IgD-negative memory B cell (primary cell): ENCODE measurements around the gene CAMTA2. TPM values are rescaled to one million over a fixed set of nuclear protein-coding genes. Genes with fewer than 3 reads are reported as not detected.
"Not testable (repeated sequence)": the region's sequence is repeated elsewhere in the genome, so short reads cannot be mapped to it uniquely, and the experiment has no call there.

Experiments
- H3K27ac Mint-ChIP-seq, 3 donors: one replicate each; pipeline ENCODE4 v1.8.0; 2020 to 2022; ENCODE audit warnings: mild to moderate bottlenecking in 3 of 3, mixed read lengths in 3 of 3, moderate library complexity in 1 of 3
- H3K27me3 Mint-ChIP-seq: one replicate; pipeline ENCODE4 v1.8.0; 2021; ENCODE audit warnings: mixed read lengths
- H3K36me3 Mint-ChIP-seq: one replicate; pipeline ENCODE4 v1.8.0; 2020; ENCODE audit warnings: mild to moderate bottlenecking, mixed read lengths
- H3K4me1 Mint-ChIP-seq, 3 donors: one replicate each; pipeline ENCODE4 v1.8.0; 2020 to 2022; ENCODE audit warnings: mixed read lengths in 3 of 3, mild to moderate bottlenecking in 1 of 3
- H3K4me3 Mint-ChIP-seq, 4 donors: one replicate each; pipeline ENCODE4 v1.8.0; 2020 to 2022; ENCODE audit warnings: mild to moderate bottlenecking in 4 of 4, mixed read lengths in 4 of 4, moderate library complexity in 3 of 4
- H3K9me3 Mint-ChIP-seq, 3 donors: one replicate each; pipeline ENCODE4 v1.8.0; 2020 to 2021; ENCODE audit warnings: mixed read lengths in 3 of 3, mild to moderate bottlenecking in 1 of 3
- polyA plus RNA-seq: library from polyadenylated mRNA; unstranded; fragments of 300-500 nt; fragmentation: Illumina TruSeq; gene quantifications from one replicate; pipeline ENCODE4 v1.2.3, GENCODE V29; 2021

CAMTA2 gene
- polyA plus RNA-seq, 1 donor from 2014 or later, result 19.1 TPM

- not testable (repeated sequence) for H3K4me3 Mint-ChIP-seq, H3K36me3 Mint-ChIP-seq, H3K27ac Mint-ChIP-seq, H3K9me3 Mint-ChIP-seq, H3K4me1 Mint-ChIP-seq, H3K27me3 Mint-ChIP-seq
Measured at GRCh38 chr17:4926577-4927335, 60.7 kb downstream of the CAMTA2 start.

- Mint-ChIP-seq H3K27ac (no peak overlapping the region), H3K9me3 (no peaks in the 10 kb centered on the region), H3K36me3 (peaks cover 2% of the 10 kb centered on the region), H3K4me1 (no peaks in the 10 kb centered on the region), H3K4me3 (no peak overlapping the region), H3K27me3 (no peaks in the 10 kb centered on the region)
Measured at GRCh38 chr17:4921320-4921719, 66.2 kb downstream of the CAMTA2 start.

DNA sequence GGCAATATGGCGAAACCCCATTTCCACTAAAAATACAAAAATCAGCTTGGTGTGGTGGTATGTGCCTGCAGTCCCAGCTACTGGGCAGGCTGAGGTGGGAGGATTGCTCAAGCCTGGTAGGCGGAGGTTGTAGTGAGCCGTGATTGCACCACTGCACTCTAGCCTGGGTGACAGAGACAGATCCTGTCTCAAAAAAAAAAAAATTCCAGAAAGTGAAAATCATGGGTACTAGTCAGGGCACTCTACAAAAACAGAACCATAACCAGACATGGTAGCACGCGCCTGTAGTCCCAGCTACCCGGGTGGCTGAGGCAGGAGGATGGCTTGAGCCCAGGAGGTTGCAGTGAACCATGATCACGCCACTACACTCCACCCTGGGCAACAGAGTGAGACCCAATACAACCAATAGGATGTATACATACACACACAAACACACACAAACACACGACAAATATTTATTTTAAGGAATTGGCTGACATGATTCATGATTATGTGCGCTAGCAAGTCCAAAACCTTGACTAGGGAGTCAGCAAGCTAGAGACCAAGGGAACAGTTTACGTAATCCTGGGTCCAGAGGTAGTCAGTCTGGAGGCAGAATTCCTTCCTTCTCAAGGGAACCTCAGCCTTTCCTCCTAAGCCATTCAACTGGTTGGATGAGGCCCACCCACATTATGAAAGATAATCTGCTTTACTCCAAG lies 67.0 kb downstream of the CAMTA2 start:
- Mint-ChIP-seq H3K4me3 (no peak overlapping the region), H3K27me3 (no peaks in the 10 kb centered on the region), H3K4me1 (no peaks in the 10 kb centered on the region), H3K9me3 (no peaks in the 10 kb centered on the region), H3K36me3 (peaks cover 2% of the 10 kb centered on the region), H3K27ac (peak overlapping the region in 1 of 3 donors; percentile 19)

- Mint-ChIP-seq H3K27ac (no peak overlapping the region), H3K4me3 (no peak overlapping the region), H3K4me1 (no peaks in the 10 kb centered on the region), H3K36me3 (peaks cover 2% of the 10 kb centered on the region), H3K27me3 (no peaks in the 10 kb centered on the region), H3K9me3 (no peaks in the 10 kb centered on the region)
Measured at GRCh38 chr17:4919511-4920047, 67.9 kb downstream of the CAMTA2 start.

Other genes with a start within 250 kb of the CAMTA2 start
- gene ZMYND15, start 247.8 kb downstream of the CAMTA2 start, polyA plus RNA-seq, result not detected
- 17.7 TPM for gene CXCL16, start 247.7 kb downstream of the CAMTA2 start, polyA plus RNA-seq
- gene TM4SF5, start 215.8 kb downstream of the CAMTA2 start, polyA plus RNA-seq, result not detected
- gene VMO1, start 201.3 kb downstream of the CAMTA2 start, polyA plus RNA-seq, result not detected
- not detected for gene GLTPD2, start 198.7 kb downstream of the CAMTA2 start, polyA plus RNA-seq
- gene PSMB6, start 191.5 kb downstream of the CAMTA2 start, polyA plus RNA-seq, result 261 TPM
- 4.9 TPM for gene PLD2, start 180.5 kb downstream of the CAMTA2 start, polyA plus RNA-seq
- 21.4 TPM for gene MINK1, start 154.3 kb downstream of the CAMTA2 start, polyA plus RNA-seq
- gene C17orf107, start 88.1 kb downstream of the CAMTA2 start, polyA plus RNA-seq, result 1.0 TPM
- 0.89 TPM for gene CHRNE, start 84.6 kb downstream of the CAMTA2 start, polyA plus RNA-seq
- 0.26 TPM for gene GP1BA, start 55.4 kb downstream of the CAMTA2 start, polyA plus RNA-seq
- gene SLC25A11, start 47.6 kb downstream of the CAMTA2 start, polyA plus RNA-seq, result 70.9 TPM
- 27.3 TPM for gene RNF167, start 47.4 kb downstream of the CAMTA2 start, polyA plus RNA-seq
- gene PFN1, start 39.1 kb downstream of the CAMTA2 start, polyA plus RNA-seq, result 1,903 TPM
- 3.1 TPM for gene ENO3, start 36.6 kb downstream of the CAMTA2 start, polyA plus RNA-seq
- 97.1 TPM for gene SPAG7, start 19.9 kb downstream of the CAMTA2 start, polyA plus RNA-seq
- 0.36 TPM for gene INCA1, start 9.8 kb upstream of the CAMTA2 start, polyA plus RNA-seq
- 15.0 TPM for gene KIF1C, start 10.3 kb upstream of the CAMTA2 start, polyA plus RNA-seq
- gene SLC52A1, start 47.8 kb upstream of the CAMTA2 start, polyA plus RNA-seq, result not detected
- 1.4 TPM for gene ZFP3, start 90.8 kb upstream of the CAMTA2 start, polyA plus RNA-seq
- gene ZNF232, start 124.2 kb upstream of the CAMTA2 start, polyA plus RNA-seq, result 11.7 TPM
- gene USP6, start 128.4 kb upstream of the CAMTA2 start, polyA plus RNA-seq, result 0.05 TPM
- 2.1 TPM for gene ZNF594, start 204.2 kb upstream of the CAMTA2 start, polyA plus RNA-seq
- 325 TPM for gene SCIMP, start 247.2 kb upstream of the CAMTA2 start, polyA plus RNA-seq